Spleen (tissue), 7 donors: ENCODE measurements around the gene LAMB1.
A peak's percentile ranks its signal among the peaks of the same experiment; 100 is the strongest.

ENCODE experiments used
- POLR2AphosphoS5 ChIP-seq, 3 donors: sonication (generic); formaldehyde crosslinking; IDR thresholded peaks; one replicate each; pipeline ENCODE4 v1.5.1; 2017; ENCODE audit warnings: antibody characterized with exemption in 3 of 3
- TF ChIP-seq, protein P1 (sequence below), 11 experiments: fragments of 200-600 bp in 7 of 11; fragments of 450-650 bp in 4 of 11; sonication (generic) in 4 of 11; IDR thresholded peaks in 8 of 11; conservative IDR thresholded peaks in 3 of 11; 1 replicate in 7 of 11; 2 replicates in 4 of 11; pipeline versions ENCODE4 v1.4.0 to v1.8.0; 2016 to 2021; ENCODE audit warnings: antibody characterized with exemption in 11 of 11, inconsistent platforms in 4 of 11, mild to moderate bottlenecking in 1 of 11
- donor health status: DM: no; HTN: no; CAD: no; lungs with moderate emphysema.
- donor health status: DM: no; HTN: no; CAD: no.
- donor health status: DM: no; HTN: no; CAD: no.

DNA sequence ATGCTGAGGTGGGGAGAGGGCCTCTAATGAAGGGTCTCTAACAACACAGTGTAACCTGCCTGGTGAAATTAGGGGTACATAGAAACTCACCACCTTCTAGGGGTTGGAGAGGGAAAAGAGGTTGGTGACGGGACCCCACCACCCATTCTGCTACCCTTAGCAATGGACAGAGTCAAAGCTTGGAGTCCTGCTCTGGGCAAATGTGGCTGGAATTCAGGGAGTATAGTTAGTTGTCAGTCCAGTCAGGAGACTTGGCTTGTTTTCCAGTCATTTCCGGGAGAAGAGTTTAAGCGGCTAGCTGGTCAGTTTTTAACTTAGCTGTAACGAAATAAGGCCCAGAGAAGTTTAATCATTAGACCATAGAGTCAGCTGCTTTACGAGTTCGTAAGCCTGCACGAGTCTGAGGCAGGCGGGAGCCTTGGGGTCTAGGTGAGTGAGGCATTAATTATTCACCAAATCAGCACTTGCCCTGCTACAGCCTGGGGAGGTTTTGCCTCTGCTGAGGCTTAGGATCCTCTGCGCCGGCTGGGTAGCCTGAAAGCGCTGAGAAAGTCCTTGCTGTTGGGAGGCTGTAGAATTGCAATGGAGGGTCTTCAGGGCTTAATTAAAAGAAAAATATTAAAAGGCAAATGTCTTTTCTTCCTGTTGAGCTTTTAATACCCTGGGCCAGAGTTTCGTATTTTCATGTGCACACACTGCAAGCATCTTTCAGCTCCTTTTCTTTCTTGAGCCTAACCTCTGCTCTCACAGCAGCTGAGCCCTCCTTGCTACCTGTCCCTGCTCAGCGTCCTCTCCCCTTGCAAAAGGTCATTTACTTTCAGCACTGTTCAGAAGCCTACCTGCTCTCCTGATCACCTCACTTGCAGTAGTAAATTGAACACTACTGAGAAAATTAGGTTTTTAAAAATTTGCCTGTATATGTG, 1.5 kb upstream of the LAMB1 start:
- TF ChIP-seq, protein P1, sequence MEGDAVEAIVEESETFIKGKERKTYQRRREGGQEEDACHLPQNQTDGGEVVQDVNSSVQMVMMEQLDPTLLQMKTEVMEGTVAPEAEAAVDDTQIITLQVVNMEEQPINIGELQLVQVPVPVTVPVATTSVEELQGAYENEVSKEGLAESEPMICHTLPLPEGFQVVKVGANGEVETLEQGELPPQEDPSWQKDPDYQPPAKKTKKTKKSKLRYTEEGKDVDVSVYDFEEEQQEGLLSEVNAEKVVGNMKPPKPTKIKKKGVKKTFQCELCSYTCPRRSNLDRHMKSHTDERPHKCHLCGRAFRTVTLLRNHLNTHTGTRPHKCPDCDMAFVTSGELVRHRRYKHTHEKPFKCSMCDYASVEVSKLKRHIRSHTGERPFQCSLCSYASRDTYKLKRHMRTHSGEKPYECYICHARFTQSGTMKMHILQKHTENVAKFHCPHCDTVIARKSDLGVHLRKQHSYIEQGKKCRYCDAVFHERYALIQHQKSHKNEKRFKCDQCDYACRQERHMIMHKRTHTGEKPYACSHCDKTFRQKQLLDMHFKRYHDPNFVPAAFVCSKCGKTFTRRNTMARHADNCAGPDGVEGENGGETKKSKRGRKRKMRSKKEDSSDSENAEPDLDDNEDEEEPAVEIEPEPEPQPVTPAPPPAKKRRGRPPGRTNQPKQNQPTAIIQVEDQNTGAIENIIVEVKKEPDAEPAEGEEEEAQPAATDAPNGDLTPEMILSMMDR (IDR thresholded peaks at IDR 0.05 in 8 of 11, conservative IDR thresholded peaks at IDR 0.05 in 3 of 11): no peak
- TF ChIP-seq POLR2AphosphoS5 (IDR thresholded peaks at IDR 0.05): peak in 1 of 3 donors; percentile 16
